ENCODE data around the gene GRK5. TPM values are rescaled to one million over a fixed set of nuclear protein-coding genes. Genes with fewer than 3 reads are reported as not detected.
"Not testable (repeated sequence)": the region's sequence is repeated elsewhere in the genome, so short reads cannot be mapped to it uniquely, and the experiment has no call there.

GRK5 gene
- total RNA-seq, 5 donors from 2014 or later (not counting 1 experiment from before 2014, with no cell fraction given) = 21.7 to 36.8 (median 30.6) TPM

GRCh38 chr10:119178372-119179119 is 28.8 kb upstream of the GRK5 start, which contains the start of gene PRDX3:
Gene PRDX3, minus strand, starts transcription at chr10:119178812. Its CDS starts 22 bp downstream, at chr10:119178790.
- no peaks in the 10 kb centered on the region for H3K9me3 Mint-ChIP-seq
- Histone ChIP-seq H3K9me3 (no peaks in the 10 kb centered on the region), H3K27me3 (replicated peaks in 1 of 2; ENCODE audit: control insufficient read depth in 2 of 2, extremely low read depth in 1 of 2, insufficient read depth in 2 of 2, low read length in 1 of 2) (no peaks in the 10 kb centered on the region), H3K4me1 (ENCODE audit: control insufficient read depth in 1 of 2, extremely low read depth in 1 of 2, insufficient read depth in 2 of 2, low read length in 2 of 2) (peaks cover 5 to 32% of the 10 kb centered on the region in 2 experiments), H3K27ac (ENCODE audit: low read length) (peak within 1 kb of the TSS; percentile 78), H3K4me3 (ENCODE audit: control insufficient read depth in 1 of 2, extremely low read depth in 1 of 2, low read length in 1 of 2) (peak within 1 kb of the TSS; percentile 92 to 98), H3K36me3 (ENCODE audit: control insufficient read depth in 2 of 2, extremely low read depth in 1 of 2, insufficient read depth in 1 of 2, low read length in 1 of 2) (peaks cover 6 to 15% of the 10 kb centered on the region in 2 donors)
- POLR2A ChIA-PET = interaction anchor here in 1 of 2 donors (0.6 kb wide), 1 partner anchor 683 kb away, joined by 5 read pairs; no protein-coding TSS in a partner anchor
- H3K36me3 Mint-ChIP-seq = peaks cover 4% of the 10 kb centered on the region
- H3K4me1 Mint-ChIP-seq = peaks cover 24 to 39% (median 34%) of the 10 kb centered on the region in 3 donors
- WGBS (ENCODE audit: insufficient coverage) = 0% methylated on average over 29 of the region's 45 CpGs
- CTCF ChIA-PET = interaction anchor here in 1 of 2 donors (0.7 to 1.0 kb wide), 3 partner anchors 21 to 112 kb away, joined by 3 to 5 read pairs (median 3); no protein-coding TSS in a partner anchor
- H3K27me3 Mint-ChIP-seq = no peaks in the 10 kb centered on the region
- DNase-seq (peak; percentile 82 to 94 (median 90)), ATAC-seq (replicated peaks in 1 of 4) (peak; percentile 97 to 99 (median 98))
- H3K4me3 Mint-ChIP-seq = peak within 1 kb of the TSS; percentile 93 to 96 (median 93)
- H3K27ac Mint-ChIP-seq = peak within 1 kb of the TSS; percentile 92 to 93

GRCh38 chr10:119180850-119181400 is 26.4 kb upstream of the GRK5 start:
- H3K4me1 Mint-ChIP-seq = peaks cover 14 to 34% (median 27%) of the 10 kb centered on the region in 3 donors
- not testable (repeated sequence) for H3K27me3 Mint-ChIP-seq; DNase-seq; ATAC-seq (replicated peaks in 1 of 4); H3K4me3 ChIP-seq (ENCODE audit: control insufficient read depth in 1 of 2, extremely low read depth in 1 of 2, low read length in 1 of 2); H3K27ac ChIP-seq (ENCODE audit: low read length); H3K36me3 Mint-ChIP-seq; H3K9me3 ChIP-seq; H3K27ac Mint-ChIP-seq; H3K36me3 ChIP-seq (ENCODE audit: control insufficient read depth in 2 of 2, extremely low read depth in 1 of 2, insufficient read depth in 1 of 2, low read length in 1 of 2); H3K9me3 Mint-ChIP-seq; H3K27me3 ChIP-seq (replicated peaks in 1 of 2; ENCODE audit: control insufficient read depth in 2 of 2, extremely low read depth in 1 of 2, insufficient read depth in 2 of 2, low read length in 1 of 2); H3K4me3 Mint-ChIP-seq
- CTCF ChIA-PET = interaction anchor here in 1 of 2 donors (0.7 kb wide), 1 partner anchor 351 kb away, joined by 5 read pairs; no protein-coding TSS in a partner anchor
- H3K4me1 ChIP-seq (ENCODE audit: control insufficient read depth in 1 of 2, extremely low read depth in 1 of 2, insufficient read depth in 2 of 2, low read length in 2 of 2) = peaks cover 5 to 32% of the 10 kb centered on the region in 2 experiments
- 100% methylated on average over 4 of the region's 7 CpGs for WGBS (ENCODE audit: insufficient coverage)
- POLR2A ChIA-PET = interaction anchor here (0.6 to 0.7 kb wide), 2 partner anchors 91 to 354 kb away, joined by 3 read pairs; no protein-coding TSS in a partner anchor

- H3K4me1 Mint-ChIP-seq = peaks cover 8 to 13% (median 11%) of the 10 kb centered on the region in 3 donors
- WGBS (ENCODE audit: insufficient coverage) = no CpG with 5 or more reads among the region's 9 CpGs
- POLR2A ChIA-PET = interaction anchor here in 1 of 2 donors (0.6 to 0.7 kb wide), 2 partner anchors 316 to 400 kb away, joined by 3 to 7 read pairs; no protein-coding TSS in a partner anchor
These were observed 23.5 kb upstream of the GRK5 start for GRCh38 chr10:119183664-119184412.

GRCh38 chr10:119189811-119190282 is 17.5 kb upstream of the GRK5 start:
- no peak overlapping the region for H3K4me3 Mint-ChIP-seq
- POLR2A ChIA-PET = interaction anchor here in 1 of 2 donors (0.9 kb wide), 1 partner anchor 29 kb away, joined by 3 read pairs; no protein-coding TSS in a partner anchor
- no peak overlapping the region for H3K4me3 ChIP-seq (ENCODE audit: control insufficient read depth in 1 of 2, extremely low read depth in 1 of 2, low read length in 1 of 2)

More at GRCh38 chr10:119183664-119184412, 23.5 kb upstream of the GRK5 start:
- peaks cover 4 to 12% of the 10 kb centered on the region in 2 experiments for H3K4me1 ChIP-seq (ENCODE audit: control insufficient read depth in 1 of 2, extremely low read depth in 1 of 2, insufficient read depth in 2 of 2, low read length in 2 of 2)
- Mint-ChIP-seq H3K4me3 (no peak overlapping the region), H3K27ac (peak overlapping the region in 1 of 2 donors; percentile 52), H3K9me3 (no peaks in the 10 kb centered on the region), H3K27me3 (no peaks in the 10 kb centered on the region), H3K36me3 (no peaks in the 10 kb centered on the region)
- no peaks in the 10 kb centered on the region for H3K9me3 ChIP-seq
- DNase-seq (no peak), ATAC-seq (replicated peaks in 1 of 4) (no peak)
- CTCF ChIA-PET = interaction anchor here (0.6 to 0.7 kb wide), 3 partner anchors 14 to 567 kb away, joined by 3 to 4 read pairs (median 3); no protein-coding TSS in a partner anchor
- H3K27ac ChIP-seq (ENCODE audit: low read length) = no peak overlapping the region
- H3K27me3 ChIP-seq (replicated peaks in 1 of 2; ENCODE audit: control insufficient read depth in 2 of 2, extremely low read depth in 1 of 2, insufficient read depth in 2 of 2, low read length in 1 of 2) = no peaks in the 10 kb centered on the region
- no peak overlapping the region for H3K4me3 ChIP-seq (ENCODE audit: control insufficient read depth in 1 of 2, extremely low read depth in 1 of 2, low read length in 1 of 2)
- H3K36me3 ChIP-seq (ENCODE audit: control insufficient read depth in 2 of 2, extremely low read depth in 1 of 2, insufficient read depth in 1 of 2, low read length in 1 of 2) = no peaks in the 10 kb centered on the region

GRCh38 chr10:119190353-119190752 is 17.0 kb upstream of the GRK5 start:
- Mint-ChIP-seq H3K36me3 (no peaks in the 10 kb centered on the region), H3K27me3 (no peaks in the 10 kb centered on the region), H3K9me3 (no peaks in the 10 kb centered on the region), H3K4me1 (peaks cover 9 to 17% (median 16%) of the 10 kb centered on the region in 3 donors), H3K4me3 (no peak overlapping the region), H3K27ac (no peak overlapping the region)
- no peak overlapping the region for H3K4me3 ChIP-seq (ENCODE audit: control insufficient read depth in 1 of 2, extremely low read depth in 1 of 2, low read length in 1 of 2)
- ChIA-PET CTCF (interaction anchor here (0.5 to 2.0 kb wide), 4 partner anchors 9 to 162 kb away, joined by 3 to 7 read pairs (median 6); no protein-coding TSS in a partner anchor), POLR2A (no interaction called here)
- H3K36me3 ChIP-seq (ENCODE audit: control insufficient read depth in 2 of 2, extremely low read depth in 1 of 2, insufficient read depth in 1 of 2, low read length in 1 of 2) = no peaks in the 10 kb centered on the region
- H3K4me1 ChIP-seq (ENCODE audit: control insufficient read depth in 1 of 2, extremely low read depth in 1 of 2, insufficient read depth in 2 of 2, low read length in 2 of 2) = peaks cover 3 to 8% of the 10 kb centered on the region in 2 experiments
- WGBS (ENCODE audit: insufficient coverage) = 100% methylated on average over 2 of the region's 4 CpGs
- H3K9me3 ChIP-seq = no peaks in the 10 kb centered on the region
- DNase-seq = no peak
- no peak for ATAC-seq (replicated peaks in 1 of 4)
- no peak overlapping the region for H3K27ac ChIP-seq (ENCODE audit: low read length)
- H3K27me3 ChIP-seq (replicated peaks in 1 of 2; ENCODE audit: control insufficient read depth in 2 of 2, extremely low read depth in 1 of 2, insufficient read depth in 2 of 2, low read length in 1 of 2) = no peaks in the 10 kb centered on the region

More at GRCh38 chr10:119189811-119190282, 17.5 kb upstream of the GRK5 start:
- DNase-seq = peak in 2 of 35 experiments; percentile 6 to 38
- no peaks in the 10 kb centered on the region for H3K27me3 Mint-ChIP-seq
- Histone ChIP-seq H3K27ac (ENCODE audit: low read length) (no peak overlapping the region), H3K27me3 (replicated peaks in 1 of 2; ENCODE audit: control insufficient read depth in 2 of 2, extremely low read depth in 1 of 2, insufficient read depth in 2 of 2, low read length in 1 of 2) (no peaks in the 10 kb centered on the region), H3K9me3 (no peaks in the 10 kb centered on the region), H3K36me3 (ENCODE audit: control insufficient read depth in 2 of 2, extremely low read depth in 1 of 2, insufficient read depth in 1 of 2, low read length in 1 of 2) (no peaks in the 10 kb centered on the region), H3K4me1 (ENCODE audit: control insufficient read depth in 1 of 2, extremely low read depth in 1 of 2, insufficient read depth in 2 of 2, low read length in 2 of 2) (peaks cover 3 to 8% of the 10 kb centered on the region in 2 experiments)
- H3K9me3 Mint-ChIP-seq = no peaks in the 10 kb centered on the region
- peak in 3 of 4 experiments; percentile 24 to 55 (median 35) for ATAC-seq (replicated peaks in 1 of 4)
- H3K36me3 Mint-ChIP-seq = no peaks in the 10 kb centered on the region
- CTCF ChIA-PET = interaction anchor here (0.5 to 2.0 kb wide), 4 partner anchors 9 to 15 kb away, joined by 3 to 7 read pairs (median 6); no protein-coding TSS in a partner anchor
- WGBS (ENCODE audit: insufficient coverage) = no CpG with 5 or more reads among the region's 3 CpGs
- H3K4me1 Mint-ChIP-seq = peaks cover 9 to 17% (median 16%) of the 10 kb centered on the region in 3 donors
- no peak overlapping the region for H3K27ac Mint-ChIP-seq
